ENCODE results near the gene SNED1.

GRCh38 chr2:241068942-241069810, 70.8 kb downstream of the SNED1 start:
- TF ChIP-seq, protein P1, sequence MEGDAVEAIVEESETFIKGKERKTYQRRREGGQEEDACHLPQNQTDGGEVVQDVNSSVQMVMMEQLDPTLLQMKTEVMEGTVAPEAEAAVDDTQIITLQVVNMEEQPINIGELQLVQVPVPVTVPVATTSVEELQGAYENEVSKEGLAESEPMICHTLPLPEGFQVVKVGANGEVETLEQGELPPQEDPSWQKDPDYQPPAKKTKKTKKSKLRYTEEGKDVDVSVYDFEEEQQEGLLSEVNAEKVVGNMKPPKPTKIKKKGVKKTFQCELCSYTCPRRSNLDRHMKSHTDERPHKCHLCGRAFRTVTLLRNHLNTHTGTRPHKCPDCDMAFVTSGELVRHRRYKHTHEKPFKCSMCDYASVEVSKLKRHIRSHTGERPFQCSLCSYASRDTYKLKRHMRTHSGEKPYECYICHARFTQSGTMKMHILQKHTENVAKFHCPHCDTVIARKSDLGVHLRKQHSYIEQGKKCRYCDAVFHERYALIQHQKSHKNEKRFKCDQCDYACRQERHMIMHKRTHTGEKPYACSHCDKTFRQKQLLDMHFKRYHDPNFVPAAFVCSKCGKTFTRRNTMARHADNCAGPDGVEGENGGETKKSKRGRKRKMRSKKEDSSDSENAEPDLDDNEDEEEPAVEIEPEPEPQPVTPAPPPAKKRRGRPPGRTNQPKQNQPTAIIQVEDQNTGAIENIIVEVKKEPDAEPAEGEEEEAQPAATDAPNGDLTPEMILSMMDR (optimal IDR thresholded peaks at IDR 0.05 in 1 of 3, IDR thresholded peaks at IDR 0.05 in 1 of 3, conservative IDR thresholded peaks at IDR 0.05 in 1 of 3; ENCODE audit: extremely low read depth in 1 of 3, insufficient read depth in 2 of 3, low read length in 3 of 3): no peak
- TF ChIP-seq EZH2 (IDR thresholded peaks at IDR 0.05; ENCODE audit: low read length): no peak
